HG02759 (cell line): Measurements from ENCODE around the gene MROH7.
"Not testable (repeated sequence)": the region's sequence is repeated elsewhere in the genome, so short reads cannot be mapped to it uniquely, and the experiment has no call there.

ENCODE experiments used
- ATAC-seq: cut with Tn5 transposase; IDR thresholded peaks from one replicate; pipeline ENCODE4 v1.9.1; 2021; ENCODE audit warnings: mild to moderate bottlenecking, moderate library complexity; ENCODE audit not compliant: unreplicated experiment

Gene MROH7

GRCh38 chr1:54609301-54609921, 32.2 kb upstream of the MROH7 start:
- ATAC-seq: no peak

GRCh38 chr1:54610048-54610447, 31.5 kb upstream of the MROH7 start:
- ATAC-seq: no peak

- no peak for ATAC-seq
Measured at GRCh38 chr1:54610601-54611580, 30.7 kb upstream of the MROH7 start.

- ATAC-seq: no peak
Measured at GRCh38 chr1:54611621-54612020, 30.0 kb upstream of the MROH7 start.

- ATAC-seq: no peak
Measured at GRCh38 chr1:54614024-54614423, 27.6 kb upstream of the MROH7 start.

GRCh38 chr1:54614563-54614962, 27.0 kb upstream of the MROH7 start:
- ATAC-seq: no peak

- ATAC-seq: no peak
Measured at GRCh38 chr1:54615531-54616279, 25.9 kb upstream of the MROH7 start.

- no peak for ATAC-seq
Measured at GRCh38 chr1:54619749-54620148, 21.8 kb upstream of the MROH7 start.

GRCh38 chr1:54623216-54624007, 18.2 kb upstream of the MROH7 start, which contains the start of gene FAM151A:
FAM151A (minus strand) TSS chr1:54623525; CDS start chr1:54623395, 130 bp downstream.
- no peak for ATAC-seq

GRCh38 chr1:54624466-54625464, 16.8 kb upstream of the MROH7 start:
- ATAC-seq: no peak

GRCh38 chr1:54627196-54627595, 14.4 kb upstream of the MROH7 start:
- no peak for ATAC-seq

- ATAC-seq: not testable (repeated sequence)
Measured at GRCh38 chr1:54635804-54636203, 5.8 kb upstream of the MROH7 start.

- not testable (repeated sequence) for ATAC-seq
Measured at GRCh38 chr1:54636461-54637446, 4.8 kb upstream of the MROH7 start.

- ATAC-seq: no peak
Measured at GRCh38 chr1:54640361-54640760, 1.2 kb upstream of the MROH7 start.

- ATAC-seq: no peak
Measured at GRCh38 chr1:54643736-54644135, 2.1 kb downstream of the MROH7 start.

- no peak for ATAC-seq
Measured at GRCh38 chr1:54645806-54646676, 4.5 kb downstream of the MROH7 start.
